HG02943 (cell line): ENCODE data around the gene MYO5A.
"Not testable (repeated sequence)": the region's sequence is repeated elsewhere in the genome, so short reads cannot be mapped to it uniquely, and the experiment has no call there.

Source experiments
- ATAC-seq: cut with Tn5 transposase; IDR thresholded peaks from one replicate; pipeline ENCODE4 v1.9.1; 2021; ENCODE audit warnings: mild to moderate bottlenecking, low read depth, moderate library complexity; ENCODE audit not compliant: unreplicated experiment

Gene MYO5A

GRCh38 chr15:52509500-52510245 is 19.0 kb downstream of the MYO5A start:
- no peak for ATAC-seq

- no peak for ATAC-seq
Observed at GRCh38 chr15:52506549-52506948, 22.1 kb downstream of the MYO5A start.

GRCh38 chr15:52505151-52505550 is 23.5 kb downstream of the MYO5A start:
- ATAC-seq = no peak

- no peak for ATAC-seq
Observed at GRCh38 chr15:52503788-52504496, 24.7 kb downstream of the MYO5A start.

- no peak for ATAC-seq
Observed at GRCh38 chr15:52502608-52503007, 26.1 kb downstream of the MYO5A start.

- no peak for ATAC-seq
Observed at GRCh38 chr15:52499506-52499905, 29.2 kb downstream of the MYO5A start.

GRCh38 chr15:52498706-52499105 is 30.0 kb downstream of the MYO5A start:
- ATAC-seq = no peak

GRCh38 chr15:52496776-52497470 is 31.8 kb downstream of the MYO5A start:
- no peak for ATAC-seq

GRCh38 chr15:52496175-52496574 is 32.5 kb downstream of the MYO5A start:
- no peak for ATAC-seq

- no peak for ATAC-seq
Observed at GRCh38 chr15:52495125-52495524, 33.6 kb downstream of the MYO5A start.

- ATAC-seq = no peak
Observed at GRCh38 chr15:52493968-52494367, 34.7 kb downstream of the MYO5A start.

- ATAC-seq = no peak
Observed at GRCh38 chr15:52492132-52492531, 36.5 kb downstream of the MYO5A start.

GRCh38 chr15:52491472-52491871 is 37.2 kb downstream of the MYO5A start:
- no peak for ATAC-seq

- not testable (repeated sequence) for ATAC-seq
Observed at GRCh38 chr15:52489430-52489829, 39.2 kb downstream of the MYO5A start.

GRCh38 chr15:52488830-52489229 is 39.9 kb downstream of the MYO5A start:
- no peak for ATAC-seq

GRCh38 chr15:52486003-52486996 is 42.4 kb downstream of the MYO5A start:
- no peak for ATAC-seq

GRCh38 chr15:52485290-52485689 is 43.4 kb downstream of the MYO5A start:
- no peak for ATAC-seq

- no peak for ATAC-seq
Observed at GRCh38 chr15:52483707-52484106, 45.0 kb downstream of the MYO5A start.

- peak; percentile 91 for ATAC-seq
Observed at GRCh38 chr15:52481915-52482314, 46.8 kb downstream of the MYO5A start.

GRCh38 chr15:52480990-52481389 is 47.7 kb downstream of the MYO5A start:
- no peak for ATAC-seq
